ENCODE measurements around the gene ATF3. TPM values are rescaled to one million over a fixed set of nuclear protein-coding genes. Genes with fewer than 3 reads are reported as not detected.

The ATF3 gene
- total RNA-seq, 2 donors from 2014 or later: 96.3 to 107 TPM

GRCh38 chr1:212593821-212594251, 14.7 kb upstream of the ATF3 start:
- Mint-ChIP-seq H3K4me3 (no peak overlapping the region), H3K27ac (no peak overlapping the region), H3K36me3 (ENCODE audit: insufficient read depth in 2 of 2) (no peaks in the 10 kb centered on the region), H3K9me3 (no peaks in the 10 kb centered on the region), H3K27me3 (ENCODE audit: low read depth) (no peaks in the 10 kb centered on the region), H3K4me1 (ENCODE audit: low read depth) (peaks cover 27% of the 10 kb centered on the region)
- DNase-seq: no peak
- ATAC-seq (replicated peaks in 1 of 2): no peak

GRCh38 chr1:212594640-212595039, 13.9 kb upstream of the ATF3 start:
- Mint-ChIP-seq H3K4me1 (ENCODE audit: low read depth) (peaks cover 31% of the 10 kb centered on the region), H3K36me3 (ENCODE audit: insufficient read depth in 2 of 2) (no peaks in the 10 kb centered on the region), H3K27ac (no peak overlapping the region), H3K4me3 (no peak overlapping the region), H3K9me3 (no peaks in the 10 kb centered on the region), H3K27me3 (ENCODE audit: low read depth) (peaks cover 6% of the 10 kb centered on the region)
- ATAC-seq (replicated peaks in 1 of 2) (no peak), DNase-seq (no peak)

GRCh38 chr1:212595229-212595628, 13.3 kb upstream of the ATF3 start:
- Mint-ChIP-seq H3K27ac (peak overlapping the region; percentile 97), H3K9me3 (no peaks in the 10 kb centered on the region)
- DNase-seq: no peak

GRCh38 chr1:212595787-212596714, 12.5 kb upstream of the ATF3 start:
- peak overlapping the region; percentile 63 to 86 for H3K4me3 Mint-ChIP-seq
- H3K36me3 Mint-ChIP-seq (ENCODE audit: insufficient read depth in 2 of 2): no peaks in the 10 kb centered on the region
- peak overlapping the region; percentile 97 for H3K27ac Mint-ChIP-seq
- DNase-seq (peak; percentile 59 to 62), ATAC-seq (replicated peaks in 1 of 2) (peak; percentile 90 to 92)
- H3K9me3 Mint-ChIP-seq: no peaks in the 10 kb centered on the region
- peaks cover 45% of the 10 kb centered on the region for H3K4me1 Mint-ChIP-seq (ENCODE audit: low read depth)
- peaks cover 15% of the 10 kb centered on the region for H3K27me3 Mint-ChIP-seq (ENCODE audit: low read depth)

More at GRCh38 chr1:212595229-212595628, 13.3 kb upstream of the ATF3 start:
- peaks cover 37% of the 10 kb centered on the region for H3K4me1 Mint-ChIP-seq (ENCODE audit: low read depth)
- no peaks in the 10 kb centered on the region for H3K36me3 Mint-ChIP-seq (ENCODE audit: insufficient read depth in 2 of 2)
- H3K4me3 Mint-ChIP-seq: peak overlapping the region in 1 of 2 donors; percentile 86
- ATAC-seq (replicated peaks in 1 of 2): no peak
- peaks cover 12% of the 10 kb centered on the region for H3K27me3 Mint-ChIP-seq (ENCODE audit: low read depth)

GRCh38 chr1:212596798-212597197, 11.8 kb upstream of the ATF3 start:
- peaks cover 53% of the 10 kb centered on the region for H3K4me1 Mint-ChIP-seq (ENCODE audit: low read depth)
- DNase-seq (no peak), ATAC-seq (replicated peaks in 1 of 2) (no peak)
- H3K9me3 Mint-ChIP-seq: no peaks in the 10 kb centered on the region
- peak overlapping the region; percentile 97 for H3K27ac Mint-ChIP-seq
- H3K36me3 Mint-ChIP-seq (ENCODE audit: insufficient read depth in 2 of 2): no peaks in the 10 kb centered on the region
- H3K27me3 Mint-ChIP-seq (ENCODE audit: low read depth): peaks cover 15% of the 10 kb centered on the region
- peak overlapping the region; percentile 63 to 86 for H3K4me3 Mint-ChIP-seq

- Mint-ChIP-seq H3K4me3 (peak overlapping the region; percentile 25 to 62), H3K36me3 (ENCODE audit: insufficient read depth in 2 of 2) (no peaks in the 10 kb centered on the region), H3K9me3 (no peaks in the 10 kb centered on the region), H3K4me1 (ENCODE audit: low read depth) (peaks cover 59% of the 10 kb centered on the region), H3K27ac (peak overlapping the region; percentile 53), H3K27me3 (ENCODE audit: low read depth) (peaks cover 19% of the 10 kb centered on the region)
- no peak for ATAC-seq (replicated peaks in 1 of 2)
- no peak for DNase-seq
These were observed 11.1 kb upstream of the ATF3 start for GRCh38 chr1:212597487-212597886.

- H3K36me3 Mint-ChIP-seq (ENCODE audit: insufficient read depth in 2 of 2): no peaks in the 10 kb centered on the region
- peaks cover 65% of the 10 kb centered on the region for H3K4me1 Mint-ChIP-seq (ENCODE audit: low read depth)
- peaks cover 45% of the 10 kb centered on the region for H3K27me3 Mint-ChIP-seq (ENCODE audit: low read depth)
- DNase-seq: no peak
- no peak for ATAC-seq (replicated peaks in 1 of 2)
- H3K4me3 Mint-ChIP-seq: no peak overlapping the region
- H3K9me3 Mint-ChIP-seq: no peaks in the 10 kb centered on the region
- no peak overlapping the region for H3K27ac Mint-ChIP-seq
These were observed 8.3 kb upstream of the ATF3 start for GRCh38 chr1:212600071-212600915.

GRCh38 chr1:212600980-212601379, 7.6 kb upstream of the ATF3 start:
- peak in 1 of 2 donors; percentile 39 for DNase-seq
- Mint-ChIP-seq H3K9me3 (no peaks in the 10 kb centered on the region), H3K4me1 (ENCODE audit: low read depth) (peaks cover 65% of the 10 kb centered on the region), H3K27ac (peak overlapping the region; percentile 69), H3K4me3 (peak overlapping the region; percentile 47 to 75), H3K27me3 (ENCODE audit: low read depth) (peaks cover 52% of the 10 kb centered on the region), H3K36me3 (ENCODE audit: insufficient read depth in 2 of 2) (no peaks in the 10 kb centered on the region)
- peak; percentile 48 to 58 for ATAC-seq (replicated peaks in 1 of 2)

GRCh38 chr1:212601524-212601923, 7.0 kb upstream of the ATF3 start:
- peak overlapping the region; percentile 47 to 75 for H3K4me3 Mint-ChIP-seq

GRCh38 chr1:212605441-212606394, 2.8 kb upstream of the ATF3 start:
- ATAC-seq (replicated peaks in 1 of 2): no peak
- peak overlapping the region; percentile 95 to 98 for H3K4me3 Mint-ChIP-seq
- DNase-seq: no peak
- H3K36me3 Mint-ChIP-seq (ENCODE audit: insufficient read depth in 2 of 2): peaks cover 12 to 13% of the 10 kb centered on the region in 2 donors
- H3K9me3 Mint-ChIP-seq: no peaks in the 10 kb centered on the region
- peaks cover 63% of the 10 kb centered on the region for H3K27me3 Mint-ChIP-seq (ENCODE audit: low read depth)
- no peak overlapping the region for H3K27ac Mint-ChIP-seq
- H3K4me1 Mint-ChIP-seq (ENCODE audit: low read depth): peaks cover 56% of the 10 kb centered on the region

More at GRCh38 chr1:212601524-212601923, 7.0 kb upstream of the ATF3 start:
- DNase-seq (no peak), ATAC-seq (replicated peaks in 1 of 2) (peak; percentile 54 to 62)
- peaks cover 65% of the 10 kb centered on the region for H3K4me1 Mint-ChIP-seq (ENCODE audit: low read depth)
- H3K27ac Mint-ChIP-seq: peak overlapping the region; percentile 69
- no peaks in the 10 kb centered on the region for H3K9me3 Mint-ChIP-seq
- H3K36me3 Mint-ChIP-seq (ENCODE audit: insufficient read depth in 2 of 2): peaks cover 0 to 1% of the 10 kb centered on the region in 2 donors
- peaks cover 57% of the 10 kb centered on the region for H3K27me3 Mint-ChIP-seq (ENCODE audit: low read depth)

- Mint-ChIP-seq H3K4me3 (peak overlapping the region; percentile 95 to 98), H3K4me1 (ENCODE audit: low read depth) (peaks cover 56% of the 10 kb centered on the region), H3K36me3 (ENCODE audit: insufficient read depth in 2 of 2) (peaks cover 17 to 20% of the 10 kb centered on the region in 2 donors), H3K9me3 (no peaks in the 10 kb centered on the region), H3K27ac (peak overlapping the region; percentile 69), H3K27me3 (ENCODE audit: low read depth) (peaks cover 65% of the 10 kb centered on the region)
- ATAC-seq (replicated peaks in 1 of 2) (no peak), DNase-seq (peak; percentile 59 to 63)
These were observed 2.0 kb upstream of the ATF3 start for GRCh38 chr1:212606395-212607205.
